Measurements from ENCODE around the gene RHBDL2.
"Not testable (repeated sequence)": the region's sequence is repeated elsewhere in the genome, so short reads cannot be mapped to it uniquely, and the experiment has no call there.

RHBDL2 gene

DNA sequence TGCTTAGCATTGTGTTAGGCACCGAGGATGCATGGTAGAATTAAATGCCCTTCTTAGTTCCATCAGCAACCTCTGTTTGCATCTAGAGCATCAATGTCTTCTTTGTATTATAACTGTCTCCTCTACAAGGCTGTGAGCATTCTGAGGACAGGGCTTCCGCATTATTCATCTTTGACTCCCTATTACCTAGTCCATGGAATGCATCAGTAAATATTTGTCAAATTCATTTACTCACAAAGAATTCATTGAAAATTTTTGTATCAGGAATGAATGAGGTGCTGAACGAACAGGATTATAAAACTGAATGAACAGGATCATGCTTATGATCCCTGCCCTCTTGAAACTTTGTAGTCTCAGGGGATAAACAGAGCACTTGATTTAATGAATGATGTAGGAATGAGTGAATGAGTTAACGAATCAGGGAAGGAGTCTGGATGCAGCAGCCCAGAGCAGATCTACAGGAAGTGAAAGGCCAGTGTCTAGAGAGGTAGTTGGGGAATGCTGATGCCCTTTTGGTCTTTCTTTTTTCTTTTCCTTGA is 2.8 kb downstream of the RHBDL2 start:
- FAIRE-seq, result no peak
- no peak for DNase-seq (ENCODE audit: insufficient read length, low spot score)

DNA sequence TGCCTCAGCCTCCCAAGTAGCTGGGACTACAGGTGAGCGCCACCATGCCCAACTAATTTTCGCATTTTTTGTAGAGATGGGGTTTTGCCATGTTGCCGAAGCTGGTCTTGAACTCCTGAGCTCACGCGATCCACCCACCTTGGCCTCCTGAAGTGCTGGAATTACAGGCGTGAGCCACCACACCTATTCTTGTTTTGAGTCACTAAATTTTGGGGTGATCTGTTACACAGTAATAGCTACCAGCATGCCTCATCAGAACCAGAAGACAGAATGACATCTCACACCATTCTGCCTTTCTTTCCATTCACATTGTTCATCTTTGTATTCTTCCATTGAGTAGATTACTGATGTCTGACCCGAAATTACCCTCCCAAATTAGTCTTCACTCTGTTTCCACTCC is 9.1 kb downstream of the RHBDL2 start:
- FAIRE-seq, result no peak

DNA sequence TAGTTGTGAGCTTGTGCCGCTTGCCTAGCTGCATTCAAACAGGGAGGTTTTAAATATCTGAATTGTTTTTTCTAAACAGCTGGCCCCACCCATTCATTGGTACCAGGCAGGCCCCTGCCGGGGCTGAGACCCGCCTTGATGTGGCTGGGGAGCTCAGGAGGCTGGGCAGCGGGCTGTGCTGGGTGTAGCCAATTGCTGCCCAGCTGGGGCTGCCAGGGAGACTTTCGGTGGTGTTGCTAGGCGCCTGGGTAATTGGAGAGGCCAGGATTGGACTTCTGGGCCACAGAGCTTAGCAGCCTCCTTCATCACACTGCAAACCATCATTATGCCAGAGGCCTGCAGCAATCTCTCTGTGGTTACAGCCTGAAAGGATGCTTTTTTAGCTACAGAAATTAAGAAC is 12.2 kb downstream of the RHBDL2 start:
- FAIRE-seq (no peak), DNase-seq (ENCODE audit: insufficient read length, low spot score) (no peak)

More for the DNA sequence above, 9.1 kb downstream of the RHBDL2 start:
- DNase-seq (ENCODE audit: insufficient read length, low spot score), result no peak

DNA sequence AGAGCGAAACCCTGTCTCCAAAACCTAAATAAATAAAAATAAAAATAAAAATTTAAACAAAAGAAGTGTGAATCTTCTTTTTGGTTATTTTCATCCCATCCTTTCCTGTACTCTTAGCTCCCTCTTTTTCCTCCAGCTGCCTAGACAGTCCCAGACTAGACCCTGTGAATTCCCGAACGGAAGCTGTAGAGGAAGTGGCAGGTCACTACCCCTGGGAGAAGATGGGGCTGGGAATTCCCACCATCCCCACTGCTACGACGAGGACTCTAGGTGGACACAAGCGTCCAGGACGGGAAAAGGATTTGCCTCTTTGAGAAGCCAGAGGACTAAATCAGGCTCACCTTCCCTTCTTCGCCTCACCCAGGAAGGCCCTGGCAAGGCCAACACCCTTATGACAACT is 12.6 kb downstream of the RHBDL2 start:
- DNase-seq (ENCODE audit: insufficient read length, low spot score) (no peak), FAIRE-seq (no peak)

DNA sequence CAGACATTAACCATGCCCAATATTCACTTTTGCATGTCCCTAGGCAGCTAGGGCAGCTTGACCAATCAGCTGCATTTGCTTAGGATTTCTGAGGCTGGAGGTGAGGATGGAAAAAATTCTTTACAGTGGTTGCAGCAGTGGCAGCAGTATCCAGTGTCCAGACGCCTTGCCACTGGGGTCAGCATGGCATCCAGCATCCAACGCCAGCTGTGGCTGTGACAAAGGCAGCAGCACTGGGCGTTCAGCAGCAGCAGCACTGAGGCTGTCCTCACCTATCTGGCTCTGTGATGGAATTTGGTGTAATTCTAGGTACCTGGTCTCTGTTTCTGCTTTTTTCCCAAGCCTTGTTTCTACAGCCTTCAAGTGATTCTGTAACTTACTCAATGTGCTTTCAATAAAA is 15.5 kb downstream of the RHBDL2 start:
- FAIRE-seq (no peak), DNase-seq (ENCODE audit: insufficient read length, low spot score) (no peak)

DNA sequence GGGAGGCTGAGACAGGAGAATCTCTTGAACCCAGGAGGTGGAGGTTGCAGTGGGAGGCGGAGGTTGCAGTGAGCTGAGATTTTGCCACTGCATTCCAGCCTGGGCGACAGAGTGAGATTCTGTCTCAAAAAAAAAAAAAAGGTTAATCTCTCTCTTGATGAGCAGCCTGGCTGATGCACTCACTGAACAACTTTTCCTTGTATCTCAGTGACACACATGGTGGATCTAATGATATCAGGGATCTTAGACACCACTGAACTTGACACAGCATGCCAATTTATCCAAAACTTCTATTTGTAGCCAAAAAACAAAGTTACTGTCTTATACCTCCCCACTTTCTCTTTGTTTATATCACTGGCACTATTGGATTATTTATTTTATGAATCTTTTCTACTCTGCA is 16.2 kb downstream of the RHBDL2 start:
- FAIRE-seq (no peak), DNase-seq (ENCODE audit: insufficient read length, low spot score) (no peak)

DNA sequence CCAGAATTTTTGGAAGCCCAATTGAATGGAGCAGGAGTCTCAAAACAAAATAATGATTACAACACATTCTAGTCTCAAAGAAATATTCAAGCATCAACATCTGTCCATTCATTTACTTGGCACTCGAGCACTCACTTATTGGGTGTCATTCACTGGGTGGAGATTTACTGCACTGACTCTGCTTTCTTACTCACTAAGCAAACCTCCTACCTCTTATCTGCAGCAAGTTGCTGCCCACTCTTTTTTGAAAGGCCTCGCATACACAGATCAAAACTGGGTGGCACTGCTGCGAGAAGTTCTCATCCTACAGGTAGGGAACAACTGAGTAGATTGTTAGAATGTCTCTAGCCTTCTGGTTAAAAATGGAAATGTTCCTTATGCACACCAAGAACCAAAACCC is 18.0 kb downstream of the RHBDL2 start:
- DNase-seq (ENCODE audit: insufficient read length, low spot score) (no peak), FAIRE-seq (no peak)

DNA sequence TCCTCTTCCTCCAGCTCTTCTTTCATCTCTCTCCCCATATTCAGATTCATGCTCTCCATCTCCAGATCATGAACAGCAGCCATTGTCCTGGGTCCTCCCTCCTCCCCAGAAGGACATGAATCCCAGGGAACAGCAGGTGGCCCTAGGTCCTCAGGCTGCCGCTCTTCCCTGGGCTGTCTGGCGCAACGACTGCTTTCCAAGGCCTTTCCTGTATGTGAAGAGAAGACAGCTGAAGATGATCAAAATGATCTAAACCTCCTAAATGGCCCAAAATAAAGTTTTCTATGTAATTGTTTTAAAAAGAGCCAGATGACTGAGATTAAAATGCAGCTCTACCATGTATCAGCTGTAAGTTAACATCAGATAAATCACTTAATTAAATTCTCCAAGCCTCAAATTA is 22.5 kb downstream of the RHBDL2 start:
- FAIRE-seq (no peak), DNase-seq (ENCODE audit: insufficient read length, low spot score) (no peak)

DNA sequence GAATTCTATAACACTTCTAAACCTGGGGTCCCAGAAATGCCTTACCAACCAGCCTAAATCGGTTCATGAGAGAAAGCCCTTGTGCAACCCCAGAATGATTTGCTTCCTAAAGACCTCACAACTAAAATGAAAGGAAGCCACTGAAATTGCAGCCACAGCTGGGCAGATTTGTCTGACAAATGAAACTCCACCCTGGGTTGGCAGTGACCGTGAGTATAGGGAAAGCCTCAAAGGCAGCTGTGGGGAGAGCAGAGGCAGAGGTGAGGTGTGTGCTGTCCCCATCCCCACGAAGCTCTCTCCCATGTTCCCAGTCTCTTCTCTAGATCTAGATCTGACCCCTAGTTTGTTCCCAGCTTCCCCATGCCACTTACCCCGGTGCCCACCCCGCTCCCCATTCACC is 23.1 kb downstream of the RHBDL2 start:
- DNase-seq (ENCODE audit: insufficient read length, low spot score) (no peak), FAIRE-seq (no peak)

DNA sequence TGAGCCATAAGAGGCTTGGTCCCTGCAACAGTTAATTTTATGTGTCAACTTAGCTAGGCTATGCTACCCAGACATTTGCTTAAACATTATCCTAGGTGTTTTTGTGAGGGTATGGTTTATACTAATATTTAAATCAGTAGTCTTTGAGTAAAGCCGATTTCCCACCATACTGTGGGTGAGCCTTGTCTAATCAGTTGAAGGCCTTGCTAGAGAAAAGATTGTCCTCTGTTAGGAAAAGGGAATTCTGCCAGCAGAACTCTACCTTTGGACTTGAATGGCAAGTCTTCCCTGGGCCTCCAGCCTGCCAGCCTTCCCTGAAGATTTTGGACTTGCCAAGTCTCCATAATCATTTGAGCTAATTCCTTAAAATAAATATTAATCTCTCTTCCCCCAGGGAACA is 23.9 kb downstream of the RHBDL2 start:
- FAIRE-seq, result no peak

DNA sequence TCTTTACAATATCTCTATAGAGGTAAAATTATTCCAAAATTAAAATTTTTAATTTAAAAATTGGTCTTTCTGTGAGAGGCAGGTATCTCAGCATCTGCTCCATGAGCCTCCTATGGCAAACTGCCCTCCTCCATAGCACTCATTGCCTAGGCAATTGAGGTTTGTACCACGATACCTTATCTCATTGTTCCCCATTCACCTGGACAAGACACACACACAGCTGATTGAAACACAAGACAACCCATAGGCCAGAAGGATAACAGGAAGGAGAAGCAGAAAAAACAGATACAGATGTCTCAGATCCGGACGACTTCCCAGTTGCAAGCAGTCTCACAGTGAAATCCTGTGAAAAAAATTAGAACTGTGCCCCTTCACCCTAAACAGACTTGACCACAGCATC is 24.3 kb downstream of the RHBDL2 start:
- DNase-seq (ENCODE audit: insufficient read length, low spot score) (no peak), FAIRE-seq (no peak)

More for the DNA sequence above, 23.9 kb downstream of the RHBDL2 start:
- DNase-seq (ENCODE audit: insufficient read length, low spot score), result no peak

DNA sequence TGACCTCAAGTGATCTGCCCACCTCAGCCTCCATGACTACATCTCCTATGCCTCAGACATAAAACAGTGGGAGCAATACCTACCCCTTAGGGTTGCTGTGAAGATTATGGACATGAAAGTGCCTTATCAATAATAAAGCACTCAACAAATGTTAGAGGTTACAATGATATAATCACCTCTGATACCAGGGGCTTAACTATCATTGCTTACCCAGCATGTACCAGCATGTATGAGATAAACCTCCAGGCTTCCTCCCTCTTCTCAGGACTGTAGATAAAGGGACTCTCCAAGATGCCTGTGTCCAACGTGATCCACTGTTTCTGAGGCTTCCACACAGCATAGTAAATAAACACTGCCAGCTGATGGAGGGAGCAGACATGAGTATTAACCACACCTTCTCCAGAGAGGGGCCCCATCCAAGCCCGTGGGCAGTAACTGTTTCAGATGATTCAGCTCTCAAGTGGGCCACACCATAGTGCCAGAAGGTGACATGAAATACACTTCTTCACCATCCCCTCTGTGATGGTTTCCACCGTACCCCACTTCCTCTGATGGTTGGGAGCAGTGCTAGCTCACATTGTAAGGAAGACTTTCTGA is 26.2 kb downstream of the RHBDL2 start:
- FAIRE-seq (no peak), DNase-seq (ENCODE audit: insufficient read length, low spot score) (no peak)

DNA sequence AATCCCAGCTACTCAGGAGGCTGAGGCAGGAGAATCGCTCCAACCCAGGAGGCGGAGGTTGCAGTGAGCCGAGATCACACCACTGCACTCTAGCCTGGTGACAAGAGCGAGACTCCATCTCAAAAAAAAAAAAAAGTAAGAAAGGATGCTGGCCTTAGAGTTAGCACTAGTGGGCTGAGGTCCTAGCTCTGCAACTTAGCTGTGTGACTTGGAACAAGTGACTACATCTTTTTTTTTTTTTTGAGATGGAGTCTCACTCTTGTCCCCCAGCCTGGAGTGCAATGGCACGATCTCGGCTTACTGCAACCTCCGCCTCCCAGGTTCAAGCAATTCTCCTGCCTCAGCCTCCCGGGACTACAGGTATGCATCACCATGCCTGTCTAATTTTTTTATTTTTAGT is 26.7 kb downstream of the RHBDL2 start:
- not testable (repeated sequence) for FAIRE-seq; DNase-seq (ENCODE audit: insufficient read length, low spot score)

DNA sequence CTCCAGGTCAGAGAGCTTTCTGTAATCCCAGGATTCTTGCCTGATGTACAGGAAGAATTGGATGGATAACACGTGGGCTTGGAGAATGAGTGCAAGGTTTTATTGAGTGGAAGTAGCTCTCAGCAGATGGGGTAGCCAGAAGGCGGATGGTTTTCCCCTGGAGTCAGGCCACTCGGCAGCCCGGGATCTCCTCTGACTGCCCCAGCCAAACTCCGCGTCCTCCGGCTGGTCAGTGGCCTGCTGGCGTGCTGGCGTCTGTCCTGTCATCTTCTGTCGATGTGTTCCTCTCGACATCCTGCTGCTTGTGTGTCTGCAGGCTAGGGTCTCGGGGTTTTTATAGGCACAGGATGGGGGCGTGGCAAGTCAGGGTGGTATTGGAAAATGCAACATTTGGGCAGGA is 32.8 kb downstream of the RHBDL2 start:
- no peak for FAIRE-seq

DNA sequence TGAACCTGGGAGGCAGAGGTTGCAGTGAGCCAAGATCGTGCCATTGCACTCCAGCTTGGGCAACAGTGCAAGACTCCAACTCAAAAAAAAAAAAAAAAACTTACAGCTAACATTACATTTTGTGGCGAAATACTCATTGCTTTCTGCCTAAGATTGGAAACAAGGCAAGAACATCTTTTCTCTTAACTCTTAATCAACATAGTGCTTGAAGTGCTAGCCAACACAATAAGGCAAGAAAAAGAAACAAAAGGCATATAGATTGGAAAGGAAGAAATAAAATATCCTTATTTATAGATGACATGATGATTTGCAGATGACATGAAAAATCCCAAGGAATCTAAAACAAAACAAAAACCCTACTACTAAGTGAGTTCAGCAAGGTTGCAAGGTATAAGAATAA is 35.6 kb downstream of the RHBDL2 start:
- DNase-seq (ENCODE audit: insufficient read length, low spot score) (no peak), FAIRE-seq (no peak)

More for the DNA sequence above, 32.8 kb downstream of the RHBDL2 start:
- DNase-seq (ENCODE audit: insufficient read length, low spot score), result no peak

DNA sequence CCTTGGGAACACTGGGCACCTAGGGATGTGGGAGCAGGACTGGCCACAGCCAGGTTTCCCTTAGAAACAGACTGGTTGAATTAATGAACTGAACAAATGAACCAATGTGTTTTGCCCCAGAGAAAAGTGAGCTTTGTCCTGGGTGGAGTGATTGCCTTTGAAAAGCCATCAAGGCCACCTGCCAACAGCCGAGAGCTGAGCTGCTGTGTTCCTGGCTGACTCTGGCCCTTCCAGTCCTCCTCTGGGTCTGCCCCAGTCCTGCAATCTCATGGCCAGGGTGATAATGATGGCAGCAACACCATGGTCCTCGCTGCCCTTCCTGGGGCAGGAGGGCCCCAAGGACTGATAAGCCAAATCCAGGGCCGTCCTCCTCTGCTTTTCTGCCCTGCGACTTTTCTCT is 42.1 kb downstream of the RHBDL2 start:
- FAIRE-seq, result no peak
- no peak for DNase-seq (ENCODE audit: insufficient read length, low spot score)

DNA sequence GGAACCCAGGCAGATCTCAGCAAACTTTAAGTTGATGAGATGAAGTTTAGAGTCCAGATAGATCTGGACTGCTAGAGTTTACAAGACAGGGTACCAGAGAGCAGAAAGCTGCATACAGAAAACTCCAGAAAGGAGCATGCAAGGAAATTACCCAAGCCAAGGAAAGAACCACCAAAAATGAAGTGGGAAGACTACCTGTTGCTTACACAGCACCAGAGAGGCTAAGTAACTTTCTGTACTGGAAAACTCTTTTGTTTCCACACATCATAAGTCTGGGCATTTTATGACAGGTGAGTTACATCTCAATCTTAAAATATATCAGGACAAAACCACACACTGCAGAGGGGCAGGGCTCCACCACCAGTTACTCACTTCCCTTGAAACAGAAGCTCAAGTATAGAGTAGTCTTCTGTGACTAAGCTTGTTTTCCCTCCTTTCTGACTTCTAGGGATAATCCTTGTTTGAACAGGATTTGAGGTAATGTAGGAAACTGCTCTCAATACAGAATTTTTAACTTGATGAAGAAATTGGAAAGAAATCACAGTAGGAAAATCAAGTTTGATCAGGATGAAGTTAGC is 42.9 kb downstream of the RHBDL2 start:
- no peak for DNase-seq (ENCODE audit: insufficient read length, low spot score)

DNA sequence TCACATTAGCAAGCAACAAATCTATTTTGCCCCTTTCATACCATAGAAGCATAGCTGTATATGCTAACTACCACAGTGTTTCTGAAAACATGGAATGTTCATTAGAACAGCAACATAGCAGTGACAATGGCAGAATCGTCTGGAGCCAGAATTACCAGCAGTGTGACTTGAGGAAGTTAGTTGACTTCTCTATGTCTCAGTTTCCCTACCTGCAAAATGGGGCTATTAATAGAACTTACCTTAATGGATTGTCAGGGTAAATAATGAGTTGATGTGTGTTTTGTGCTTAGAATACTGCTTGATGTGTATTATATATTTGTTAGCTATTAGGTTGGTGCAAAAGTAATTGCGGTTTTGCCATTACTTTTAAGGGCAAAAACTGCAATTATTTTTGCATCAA is 45.5 kb downstream of the RHBDL2 start:
- FAIRE-seq, result no peak
- no peak for DNase-seq (ENCODE audit: insufficient read length, low spot score)

More for the DNA sequence above, 42.9 kb downstream of the RHBDL2 start:
- no peak for FAIRE-seq

DNA sequence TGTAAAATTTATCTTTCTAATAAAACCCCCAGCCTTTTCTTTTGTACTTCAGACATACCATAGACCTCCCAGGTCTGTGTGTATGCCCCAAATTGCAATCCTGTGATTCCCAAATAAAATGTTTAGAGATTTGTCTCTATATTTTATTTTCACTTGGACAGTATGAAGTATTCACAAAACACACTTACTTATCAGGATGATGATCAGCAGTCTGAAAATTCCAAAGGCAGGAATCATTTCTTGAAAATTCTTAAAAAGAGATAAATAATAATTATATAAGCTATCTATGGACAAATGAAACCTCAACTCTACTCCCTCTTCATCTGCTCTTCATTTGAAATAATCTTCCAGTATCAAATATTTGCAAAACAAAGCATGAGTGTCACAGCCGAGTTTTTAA is 48.7 kb downstream of the RHBDL2 start:
- FAIRE-seq (no peak), DNase-seq (ENCODE audit: insufficient read length, low spot score) (no peak)

DNA sequence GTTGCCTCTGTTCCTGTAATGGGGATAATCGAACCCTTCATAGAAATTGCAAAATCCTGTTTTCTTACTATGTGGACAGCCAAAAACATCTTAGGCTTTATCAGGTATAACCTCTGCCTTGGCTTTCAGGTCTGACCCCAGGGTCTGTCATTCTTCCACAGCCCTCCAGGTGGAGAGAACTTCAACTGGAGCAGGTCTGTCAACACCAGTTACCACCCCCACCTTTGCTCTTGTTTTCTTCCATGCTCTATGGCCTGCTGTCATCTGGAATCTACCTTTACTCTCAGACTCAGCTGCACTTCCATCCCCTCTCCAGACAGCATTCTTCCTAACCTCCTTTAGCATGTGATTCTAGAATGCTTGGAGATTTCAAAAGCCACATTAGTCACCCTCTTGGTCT is 49.9 kb downstream of the RHBDL2 start:
- no peak for FAIRE-seq
- no peak for DNase-seq (ENCODE audit: insufficient read length, low spot score)

DNA sequence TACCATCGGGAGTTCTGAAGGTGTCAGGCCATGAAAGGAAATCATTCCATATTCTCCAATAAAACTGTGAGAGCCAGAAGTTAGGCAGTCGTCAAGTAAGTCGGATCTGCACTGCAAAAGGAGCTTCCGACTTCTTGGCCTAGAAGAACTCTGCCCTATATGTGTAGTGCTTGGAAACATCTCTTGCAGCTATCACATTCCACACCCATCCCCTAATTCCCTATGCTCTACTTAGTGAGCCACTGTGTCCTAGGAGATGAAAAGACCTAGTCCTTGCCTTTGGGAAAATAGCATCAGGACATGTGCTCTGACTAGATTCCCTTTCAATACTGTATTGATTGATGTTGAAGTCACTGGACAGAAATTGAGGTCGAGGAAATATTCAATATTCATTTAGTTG is 52.0 kb downstream of the RHBDL2 start:
- DNase-seq (ENCODE audit: insufficient read length, low spot score) (no peak), FAIRE-seq (no peak)

DNA sequence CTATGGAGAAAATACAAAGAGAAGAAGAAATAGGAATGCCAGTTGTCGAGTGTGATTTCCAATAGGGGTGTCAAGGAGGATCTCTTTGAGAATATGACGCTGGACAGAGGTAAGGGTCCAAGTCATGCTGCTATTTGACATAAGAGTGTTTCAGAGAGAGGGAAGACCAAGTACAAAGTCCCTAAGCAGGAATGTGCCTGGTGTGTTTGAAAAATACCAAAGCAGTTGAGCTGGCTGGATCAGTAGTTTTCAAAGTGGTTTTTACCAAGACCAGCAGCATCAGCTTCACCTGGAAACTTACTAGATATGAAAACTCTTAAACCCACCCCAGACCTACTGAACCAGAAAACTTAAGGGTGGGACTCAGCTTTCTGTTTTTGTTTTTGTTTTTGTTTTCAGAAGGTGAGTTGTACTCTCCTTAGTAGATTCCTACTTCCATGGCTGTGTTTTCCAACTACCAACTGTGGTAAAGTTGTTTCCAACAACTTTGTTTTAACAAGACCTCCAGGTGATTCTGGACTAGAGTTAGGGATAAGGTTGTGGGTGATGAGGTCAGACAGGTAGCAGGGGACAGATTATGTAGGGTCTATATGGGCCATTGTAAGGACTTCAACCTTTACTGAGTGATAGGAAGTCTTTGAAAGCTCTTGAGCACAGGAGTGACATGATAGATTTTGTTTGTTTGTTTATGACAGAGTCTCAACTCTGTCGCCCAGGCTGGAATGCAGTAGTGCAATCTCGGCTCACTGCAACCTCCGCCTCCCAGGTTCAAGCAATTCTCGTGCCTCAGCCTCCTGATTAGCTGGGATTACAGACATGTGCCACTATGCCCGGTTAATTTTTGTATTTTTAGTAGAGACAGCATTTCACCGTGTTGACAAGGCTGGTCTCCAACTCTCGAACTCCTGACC is 53.0 kb downstream of the RHBDL2 start:
- FAIRE-seq, result no peak
- DNase-seq (ENCODE audit: insufficient read length, low spot score), result no peak
